SK-N-MC (cell line): Measurements from ENCODE around the gene CAPRIN1.

Experiments used
- EZH2 ChIP-seq: fragments of 200-600 bp; sonication (generic); IDR thresholded peaks from one replicate; pipeline ENCODE4 v1.6.1; 2017; ENCODE audit warnings: antibody characterized with exemption
- FOXP2 ChIP-seq: optimal IDR thresholded peaks from 2 replicates; pipeline ENCODE3; 2011; ENCODE audit warnings: mild to moderate bottlenecking, moderate library complexity; ENCODE audit not compliant: insufficient read depth; ENCODE audit errors: extremely low read length, control extremely low read depth
- POLR2AphosphoS5 ChIP-seq: IDR thresholded peaks from 2 replicates; pipeline ENCODE4 v1.6.1; 2012; ENCODE audit warnings: mild to moderate bottlenecking, low read depth, low read length, borderline replicate concordance

GRCh38 chr11:34036456-34036855, 15.1 kb upstream of the CAPRIN1 start:
- no peak for TF ChIP-seq POLR2AphosphoS5
- no peak for TF ChIP-seq EZH2
- TF ChIP-seq FOXP2: no peak
